Fibroblast of gingiva (primary cell): ENCODE measurements around the gene P4HTM.

Source experiments
- DNase-seq: peaks from one replicate; pipeline ENCODE4 v3.0.0-alpha.2; 2011; ENCODE audit warnings: low read depth

Gene P4HTM

DNA sequence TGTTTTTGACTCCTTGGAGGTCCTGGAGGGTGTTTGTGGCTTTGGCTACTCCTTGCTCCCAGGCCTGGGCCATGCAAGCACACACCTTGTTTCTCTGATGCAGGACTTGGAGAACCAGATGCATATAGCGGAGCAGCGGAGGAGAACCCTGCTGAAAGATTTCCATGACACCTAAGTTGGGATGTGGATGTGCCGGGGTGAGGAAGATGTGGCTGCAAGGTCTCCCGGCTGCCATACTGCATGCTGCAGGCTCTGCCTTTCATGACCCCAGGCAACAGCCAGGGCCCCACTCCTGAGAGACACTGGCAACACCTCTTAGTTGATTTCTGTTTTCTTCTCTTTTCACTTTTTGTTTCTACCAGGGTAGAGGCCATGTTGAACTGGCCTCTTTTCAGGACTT, 6.9 kb upstream of the P4HTM start:
- DNase-seq, result no peak

DNA sequence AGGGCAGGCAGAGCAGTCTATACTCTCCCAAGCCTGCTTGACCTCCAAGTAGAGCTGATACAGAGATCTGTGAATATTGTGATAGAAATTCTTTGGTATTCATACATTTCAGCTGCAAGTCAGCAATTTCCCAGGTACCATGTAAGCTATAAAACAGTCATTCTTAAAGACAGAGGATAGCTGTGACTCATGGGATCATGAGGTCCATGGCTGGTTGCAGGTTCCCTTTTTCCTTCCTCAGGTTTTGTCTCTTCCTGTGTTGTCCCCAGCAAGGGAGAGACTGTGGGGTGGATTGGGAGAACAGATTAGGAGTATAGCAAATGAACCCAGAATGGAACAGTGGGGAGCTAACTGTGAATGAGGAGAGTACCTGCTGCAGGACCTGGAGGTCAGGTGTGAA, 5.4 kb upstream of the P4HTM start:
- DNase-seq, result no peak

DNA sequence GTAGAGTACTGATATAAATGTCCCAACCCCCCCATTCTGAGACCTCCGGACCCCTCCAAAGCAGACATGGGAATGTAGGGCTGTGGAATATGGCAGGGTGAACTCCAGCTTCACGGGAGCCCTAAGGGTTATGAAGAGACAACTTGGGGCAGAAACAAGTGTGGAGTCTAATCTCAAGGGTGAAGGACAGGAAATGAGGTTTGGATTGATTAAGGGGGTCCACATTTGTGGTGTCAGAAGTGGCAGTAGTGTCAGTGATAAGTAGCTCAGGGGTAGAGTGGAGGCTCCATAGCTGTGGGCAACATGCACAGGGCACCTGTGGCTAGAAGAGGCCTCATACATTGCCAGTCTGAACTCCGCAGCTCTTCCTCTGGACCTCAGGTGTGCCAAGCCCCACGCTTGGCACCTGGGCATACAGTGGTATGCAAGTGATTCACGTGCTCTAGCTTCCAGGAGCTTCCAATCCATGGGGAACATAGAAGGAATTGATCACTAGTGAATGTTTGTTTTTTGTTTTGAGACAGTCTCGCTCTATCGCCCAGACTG, 4.1 kb upstream of the P4HTM start:
- no peak for DNase-seq

- no peak for DNase-seq
These were observed 780 bp upstream of the P4HTM start for GRCh38 chr3:48989126-48989795.

DNA sequence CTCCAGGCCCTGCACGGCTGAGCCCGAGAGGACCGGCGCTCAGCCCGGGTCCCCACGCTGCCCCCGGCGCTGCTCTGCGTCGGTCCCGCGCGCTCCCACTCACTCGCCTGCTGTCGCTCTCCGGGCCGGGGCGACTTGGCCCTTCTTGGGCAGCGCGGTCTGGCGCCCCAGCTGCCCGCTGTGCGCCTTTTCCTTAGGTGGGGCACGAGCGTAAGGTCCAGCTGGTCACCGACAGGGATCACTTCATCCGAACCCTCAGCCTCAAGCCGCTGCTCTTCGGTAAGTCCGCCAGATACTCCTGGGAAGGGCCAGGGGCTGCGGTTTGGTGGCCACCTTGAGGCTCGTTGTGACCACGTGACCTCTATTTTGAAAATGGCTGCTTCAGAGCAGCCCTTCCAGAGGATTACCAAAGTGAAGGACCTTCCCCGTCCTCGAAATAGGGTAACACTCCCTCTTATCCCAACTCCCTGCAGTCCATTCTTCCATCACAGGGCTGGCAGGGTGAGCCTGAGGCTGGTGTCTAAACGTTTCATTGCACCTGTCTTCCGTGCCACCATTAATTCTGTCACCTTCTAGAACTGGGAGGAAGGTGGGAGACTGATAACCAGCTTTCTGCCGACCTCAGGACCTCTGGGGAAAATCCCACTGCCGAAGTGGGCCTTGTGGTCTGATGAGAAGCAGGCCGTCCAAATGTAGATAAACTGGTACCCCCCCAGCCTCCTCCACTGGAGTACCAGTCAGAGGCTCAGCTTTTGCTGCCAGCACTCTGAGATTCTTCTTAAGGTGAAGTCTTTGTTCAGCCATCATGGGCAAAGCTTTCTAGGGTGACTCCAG, 812 bp downstream of the P4HTM start:
- no peak for DNase-seq

DNA sequence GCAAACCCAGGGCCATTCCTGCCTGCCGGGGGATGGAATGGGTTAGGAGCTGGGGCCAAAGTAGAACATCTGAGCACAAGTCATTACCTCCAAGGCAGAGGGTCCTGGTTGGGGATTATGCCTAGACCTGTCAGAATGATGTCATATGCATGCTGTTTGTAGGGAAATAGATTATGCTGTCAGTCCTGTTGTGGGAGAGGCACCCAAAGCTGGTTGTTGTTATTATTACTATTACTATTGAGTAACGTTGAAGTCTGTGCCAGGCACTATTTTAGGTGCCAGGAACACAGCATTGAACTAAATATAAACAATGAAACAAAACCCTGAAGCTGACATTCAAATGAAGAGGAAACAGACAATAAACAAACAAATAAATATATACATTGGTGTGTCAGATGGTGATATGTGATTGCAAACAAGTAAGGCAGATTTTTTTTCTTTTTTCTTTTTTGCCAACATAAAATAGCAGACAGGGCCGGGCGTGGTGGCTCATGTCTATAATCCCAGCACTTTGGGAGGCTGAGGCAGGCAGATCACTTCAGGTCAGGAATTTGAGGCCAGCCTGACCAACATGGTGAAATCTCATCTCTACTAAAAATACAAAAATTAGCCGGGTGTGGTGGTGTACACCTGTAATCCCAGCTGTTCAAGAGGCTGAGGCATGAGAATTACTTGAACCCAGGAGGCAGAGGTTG, 2.0 kb downstream of the P4HTM start:
- DNase-seq, result peak; percentile 32

DNA sequence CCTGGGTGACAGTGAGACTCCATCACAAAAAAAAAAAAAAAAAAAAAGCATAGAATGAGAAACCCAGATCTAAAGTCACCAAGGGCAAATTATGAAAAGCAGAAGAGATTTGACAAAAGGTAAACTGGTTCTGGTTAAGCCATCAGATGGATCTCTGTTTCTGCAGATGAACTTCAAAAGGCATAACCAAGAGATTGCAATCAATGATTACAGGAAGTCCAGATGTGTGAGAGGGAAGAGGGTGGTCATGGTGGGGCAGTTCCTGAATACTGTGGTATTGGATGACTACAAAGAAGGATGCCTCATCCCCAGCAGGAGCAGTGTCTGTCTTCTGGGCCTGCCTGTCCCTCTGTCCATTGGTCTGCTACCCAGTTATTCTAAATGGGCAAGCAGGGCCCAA, 3.8 kb downstream of the P4HTM start:
- no peak for DNase-seq

DNA sequence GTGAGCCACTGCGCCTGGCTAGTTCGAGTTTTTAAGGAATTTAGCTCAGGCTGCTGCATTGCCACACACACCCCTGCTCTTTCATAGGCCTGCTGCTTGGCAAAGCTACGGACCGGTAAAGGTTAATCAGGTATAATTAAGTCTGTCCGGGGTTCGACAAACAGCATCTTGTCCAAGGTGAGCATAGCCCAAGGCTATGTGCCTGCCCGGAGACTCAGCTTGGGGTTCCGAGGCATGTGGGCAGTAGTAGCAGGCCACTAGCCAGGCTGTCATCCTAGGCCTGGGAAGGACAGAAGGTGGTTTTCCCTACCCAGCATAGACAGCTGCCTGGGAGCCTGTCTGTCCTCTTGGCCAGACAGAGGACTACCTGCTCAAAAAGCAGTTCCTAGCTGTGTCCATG, 6.6 kb downstream of the P4HTM start:
- DNase-seq, result no peak

DNA sequence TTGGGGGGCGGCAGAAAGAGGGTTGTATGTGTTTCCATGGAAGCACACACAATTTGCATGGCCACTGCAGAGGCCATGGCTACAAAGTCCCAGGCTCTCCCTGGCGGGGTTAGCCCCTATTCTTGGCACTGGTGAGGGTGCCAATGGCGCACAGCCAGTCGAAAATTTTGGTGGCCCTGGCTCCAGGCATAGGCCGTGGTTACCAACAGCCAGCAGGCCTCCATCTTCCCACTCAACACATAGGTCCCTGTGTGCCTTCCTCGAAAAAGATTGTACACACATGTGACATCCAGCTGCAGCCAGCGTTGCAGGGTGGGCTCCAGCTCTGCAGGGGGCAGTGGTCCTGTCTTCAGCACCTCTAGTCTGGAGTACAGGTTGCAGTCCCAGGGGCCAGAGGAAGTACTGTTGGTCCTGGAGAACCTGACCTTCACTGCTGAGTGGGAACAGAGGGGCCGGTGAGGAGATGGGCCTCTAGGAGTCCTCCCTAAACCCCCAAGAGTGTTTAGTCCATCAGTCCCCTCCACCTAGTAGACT, 7.1 kb downstream of the P4HTM start:
- no peak for DNase-seq

GRCh38 chr3:48997714-48998637, 7.9 kb downstream of the P4HTM start:
- DNase-seq, result no peak

DNA sequence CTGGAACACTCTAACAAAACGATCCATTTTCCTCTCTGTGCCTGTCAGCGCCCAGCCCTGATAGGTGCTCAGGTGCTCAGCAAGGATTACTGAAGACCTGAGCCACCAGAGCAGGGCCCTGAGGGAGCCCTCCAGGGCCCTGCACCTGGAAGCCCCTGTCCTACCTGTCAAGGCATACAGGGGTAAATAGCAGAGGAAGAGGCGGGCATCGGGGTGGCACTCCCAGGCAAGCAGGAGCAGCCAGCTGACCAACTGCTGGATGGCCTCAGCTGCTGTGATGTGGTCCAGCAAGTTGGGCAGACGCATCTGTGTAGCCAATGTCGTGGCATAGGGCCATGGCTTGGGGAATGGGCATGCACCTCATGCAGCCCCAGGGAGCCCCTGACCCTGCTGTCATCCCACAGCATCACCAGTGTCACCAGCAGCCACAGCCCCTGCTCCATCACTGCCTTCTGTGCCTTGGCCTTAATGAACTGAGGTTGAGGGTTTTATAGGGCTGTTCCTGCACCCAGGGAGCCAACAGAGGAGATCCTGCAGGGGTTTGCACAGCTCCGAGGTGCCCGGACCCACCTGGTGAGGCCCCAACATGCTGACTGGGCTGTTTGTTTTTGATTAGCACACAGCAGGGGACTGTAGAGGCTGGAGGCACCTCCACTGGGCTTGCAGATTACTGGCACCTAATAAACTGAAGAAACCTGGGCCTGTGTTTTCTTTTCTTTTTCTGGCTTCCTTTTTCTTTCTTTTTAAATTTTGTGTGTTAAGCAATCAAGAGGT, 9.2 kb downstream of the P4HTM start:
- no peak for DNase-seq

GRCh38 chr3:49001155-49001554, 11.1 kb downstream of the P4HTM start:
- no peak for DNase-seq

DNA sequence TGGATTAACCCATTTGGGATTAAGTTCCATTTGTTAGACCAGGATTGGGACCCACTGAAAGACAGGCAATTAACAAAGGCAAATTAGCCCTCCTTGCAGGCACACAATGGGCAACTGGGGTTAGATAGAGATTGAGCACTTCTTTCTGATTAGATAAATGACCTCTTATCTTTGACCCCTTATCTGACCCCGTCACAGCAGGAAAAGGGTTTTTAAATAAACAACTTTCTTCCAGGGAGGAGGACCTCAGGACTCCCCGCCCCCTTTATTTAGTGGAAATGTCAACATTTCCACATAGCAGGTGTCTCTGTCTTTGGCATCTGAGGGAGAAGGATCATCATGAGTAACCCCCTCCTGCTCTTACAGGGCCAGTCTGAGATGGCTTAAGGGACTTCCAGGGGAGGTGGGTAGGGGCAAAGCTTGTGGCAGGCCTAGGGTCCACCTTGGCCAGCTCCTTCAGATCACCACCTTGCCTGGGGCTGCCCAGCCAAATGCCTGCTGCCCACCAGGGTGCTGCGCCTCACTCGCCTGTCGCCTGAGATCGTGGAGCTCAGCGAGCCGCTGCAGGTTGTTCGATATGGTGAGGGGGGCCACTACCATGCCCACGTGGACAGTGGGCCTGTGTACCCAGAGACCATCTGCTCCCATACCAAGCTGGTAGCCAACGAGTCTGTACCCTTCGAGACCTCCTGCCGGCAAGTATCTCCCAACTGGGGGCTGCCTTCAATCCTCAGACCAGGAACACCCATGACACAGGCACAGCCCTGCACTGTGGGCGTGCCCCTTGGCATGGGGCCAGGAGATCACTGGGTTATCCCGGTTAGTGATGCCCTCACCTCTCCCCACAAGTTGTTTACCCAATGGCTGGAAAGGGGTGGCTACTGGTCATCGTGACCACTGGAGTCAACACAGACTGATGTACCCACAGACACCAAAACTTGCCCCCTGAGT, 14.6 kb downstream of the P4HTM start:
- no peak for DNase-seq

GRCh38 chr3:49005303-49005680, 15.3 kb downstream of the P4HTM start:
- DNase-seq, result no peak

GRCh38 chr3:49005998-49006397, 16.0 kb downstream of the P4HTM start:
- DNase-seq, result no peak

DNA sequence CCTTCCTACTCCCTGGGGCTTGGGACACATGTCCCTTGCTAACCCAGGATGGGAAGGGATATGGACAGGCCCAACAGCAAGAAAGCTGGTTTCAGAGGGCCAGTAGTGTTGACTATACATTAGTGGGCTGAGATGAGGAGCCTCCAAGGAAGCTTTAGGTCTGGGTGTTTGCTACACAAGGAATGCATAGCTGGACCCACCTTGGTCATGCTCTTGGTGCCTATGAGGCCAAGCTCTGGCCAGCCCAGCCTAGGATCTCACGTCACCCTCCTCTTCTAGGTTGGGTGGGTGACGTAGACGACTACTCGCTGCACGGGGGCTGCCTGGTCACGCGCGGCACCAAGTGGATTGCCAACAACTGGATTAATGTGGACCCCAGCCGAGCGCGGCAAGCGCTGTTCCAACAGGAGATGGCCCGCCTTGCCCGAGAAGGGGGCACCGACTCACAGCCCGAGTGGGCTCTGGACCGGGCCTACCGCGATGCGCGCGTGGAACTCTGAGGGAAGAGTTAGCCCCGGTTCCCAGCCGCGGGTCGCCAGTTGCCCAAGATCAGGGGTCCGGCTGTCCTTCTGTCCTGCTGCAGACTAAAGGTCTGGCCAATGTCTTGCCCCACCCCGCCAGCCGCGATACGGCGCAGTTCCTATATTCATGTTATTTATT, 16.5 kb downstream of the P4HTM start:
- DNase-seq, result peak; percentile 50

DNA sequence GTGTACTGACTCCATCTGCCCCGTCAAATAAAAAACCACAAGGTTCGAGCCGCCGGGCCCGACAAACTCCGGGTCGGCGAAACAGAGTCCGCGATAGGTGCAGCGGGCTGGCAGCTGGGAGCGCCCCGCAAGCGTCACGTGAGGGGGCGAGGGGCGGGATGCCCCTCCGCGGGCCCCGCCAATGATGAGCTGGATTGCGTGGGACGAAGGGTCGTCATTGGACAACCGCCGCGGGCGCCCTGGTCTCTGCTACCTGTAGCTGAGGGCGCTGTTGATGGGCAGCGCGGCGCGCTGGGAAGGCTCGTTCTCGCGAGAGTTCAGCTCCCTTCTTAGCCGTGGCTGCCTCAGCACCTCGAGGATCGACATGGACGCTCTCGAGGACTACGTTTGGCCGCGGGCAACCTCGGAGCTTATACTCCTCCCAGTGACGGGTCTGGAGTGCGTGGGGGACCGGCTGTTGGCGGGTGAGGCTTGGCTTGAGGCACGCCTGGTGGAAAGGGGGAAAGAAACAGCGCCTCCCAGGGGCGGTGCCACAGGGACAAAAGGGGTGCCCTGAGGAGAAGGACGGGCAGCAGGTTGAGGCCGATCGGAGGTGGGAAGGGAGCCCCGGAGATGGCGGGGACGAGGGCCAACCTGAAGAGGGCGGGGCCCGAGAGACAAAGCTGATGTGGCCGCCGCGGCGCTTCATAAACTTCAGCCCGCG, 17.2 kb downstream of the P4HTM start, which contains the start of gene WDR6:
Gene WDR6 (plus strand): TSS at position 324 of the 703 bp plus-strand sequence. CDS start 41 bp downstream, at position 365.
- DNase-seq, result peak; percentile 97
